Lower lobe of right lung (tissue), 2 donors: ENCODE measurements around the gene BAZ1B. TPM values are rescaled to one million over a fixed set of nuclear protein-coding genes. Genes with fewer than 3 reads are reported as not detected.
"Not testable (repeated sequence)": the region's sequence is repeated elsewhere in the genome, so short reads cannot be mapped to it uniquely, and the experiment has no call there.

ENCODE experiments used
- ATAC-seq, 2 donors: fragments of 200-7000 bp; cut with Tn5 transposase; one replicate each; pipeline ENCODE4 v1.9.1; 2020 to 2022; ENCODE audit warnings: mild to moderate bottlenecking in 2 of 2, moderate library complexity in 2 of 2
- DNase-seq: peaks from one replicate; pipeline ENCODE4 v3.0.0-alpha.2; 2020
- H3K27ac ChIP-seq: fragments of 200-600 bp; one replicate; pipeline ENCODE4 v1.8.0; 2022
- H3K27me3 ChIP-seq: fragments of 200-600 bp; one replicate; pipeline ENCODE4 v1.8.0; 2022; ENCODE audit warnings: low read depth
- H3K36me3 ChIP-seq: fragments of 200-600 bp; one replicate; pipeline ENCODE4 v1.8.0; 2022; ENCODE audit warnings: mild to moderate bottlenecking
- H3K4me1 ChIP-seq: fragments of 200-600 bp; one replicate; pipeline ENCODE4 v1.8.0; 2022
- H3K4me3 ChIP-seq: fragments of 200-600 bp; one replicate; pipeline ENCODE4 v1.8.0; 2022; ENCODE audit warnings: mild to moderate bottlenecking
- H3K9me3 ChIP-seq: fragments of 200-600 bp; one replicate; pipeline ENCODE4 v1.8.0; 2022
- CTCF ChIP-seq: fragments of 200-600 bp; IDR thresholded peaks from one replicate; pipeline ENCODE4 v1.8.0; 2022; ENCODE audit warnings: antibody characterized with exemption, mild to moderate bottlenecking
- intact Hi-C: fragments of 100-400 bp; cut with DNase I; formaldehyde crosslinking; loops from one replicate; pipeline ENCODE4 v1.11.0; 2022
- total RNA-seq: library from RNA; stranded (reverse); fragmentation: NEBNext Ultra II Directional; extraction: Animal tissue kit (Norgen Biotek cat#: 25700); gene quantifications from one replicate; pipeline ENCODE4 v1.2.1, GENCODE V29; 2021
- donor health status: DM: no; HTN: yes; CAD: no; lungs with severe emphysema.

BAZ1B gene
- total RNA-seq, 1 donor from 2014 or later: 56.0 TPM

GRCh38 chr7:73533742-73534141, 11.6 kb upstream of the BAZ1B start:
- Histone ChIP-seq H3K36me3 (peaks cover 52% of the 10 kb centered on the region), H3K9me3 (no peaks in the 10 kb centered on the region), H3K27me3 (no peaks in the 10 kb centered on the region), H3K27ac (no peak overlapping the region), H3K4me3 (no peak overlapping the region), H3K4me1 (no peaks in the 10 kb centered on the region)
- DNase-seq: peak; percentile 39
- ATAC-seq: no peak
- intact Hi-C loops: no loop called here
- TF ChIP-seq CTCF: no peak

GRCh38 chr7:73532224-73532623, 10.1 kb upstream of the BAZ1B start:
- TF ChIP-seq CTCF: no peak
- H3K27ac ChIP-seq: no peak overlapping the region
- ATAC-seq (no peak), DNase-seq (no peak)
- H3K4me1 ChIP-seq: no peaks in the 10 kb centered on the region
- H3K27me3 ChIP-seq: no peaks in the 10 kb centered on the region
- H3K4me3 ChIP-seq: no peak overlapping the region
- H3K36me3 ChIP-seq: peaks cover 36% of the 10 kb centered on the region
- no peaks in the 10 kb centered on the region for H3K9me3 ChIP-seq
- intact Hi-C loops: no loop called here

- H3K36me3 ChIP-seq: peaks cover 22% of the 10 kb centered on the region
- H3K4me1 ChIP-seq: no peaks in the 10 kb centered on the region
- no peak overlapping the region for H3K27ac ChIP-seq
- no peaks in the 10 kb centered on the region for H3K27me3 ChIP-seq
- TF ChIP-seq CTCF: no peak
- intact Hi-C loops: no loop called here
- H3K9me3 ChIP-seq: no peaks in the 10 kb centered on the region
- DNase-seq (peak; percentile 12), ATAC-seq (no peak)
- H3K4me3 ChIP-seq: no peak overlapping the region
Observed at GRCh38 chr7:73530800-73531199, 8.7 kb upstream of the BAZ1B start.

GRCh38 chr7:73526896-73527821, 5.1 kb upstream of the BAZ1B start:
- no peak for ATAC-seq
- intact Hi-C loops: no loop called here
- Histone ChIP-seq H3K4me1 (peaks cover 8% of the 10 kb centered on the region), H3K4me3 (no peak overlapping the region), H3K27ac (no peak overlapping the region), H3K27me3 (no peaks in the 10 kb centered on the region), H3K36me3 (no peaks in the 10 kb centered on the region), H3K9me3 (no peaks in the 10 kb centered on the region)
- no peak for DNase-seq
- TF ChIP-seq CTCF: no peak

GRCh38 chr7:73526158-73526494, 4.0 kb upstream of the BAZ1B start:
- intact Hi-C loops, H3K9me3 ChIP-seq, H3K36me3 ChIP-seq, H3K4me3 ChIP-seq, H3K27me3 ChIP-seq, ATAC-seq, H3K4me1 ChIP-seq, DNase-seq, H3K27ac ChIP-seq: not testable (repeated sequence)

GRCh38 chr7:73521636-73522104, 423 bp downstream of the BAZ1B start:
- H3K4me1 ChIP-seq: peaks cover 50% of the 10 kb centered on the region

More at GRCh38 chr7:73521636-73522104, 423 bp downstream of the BAZ1B start:
- H3K4me3 ChIP-seq: peak overlapping the region; percentile 87
- H3K27ac ChIP-seq: peak overlapping the region; percentile 93
- H3K9me3 ChIP-seq: no peaks in the 10 kb centered on the region
- H3K36me3 ChIP-seq: peaks cover 11% of the 10 kb centered on the region
- no peak for DNase-seq
- TF ChIP-seq CTCF: no peak
- intact Hi-C loops: no loop called here
- H3K27me3 ChIP-seq: no peaks in the 10 kb centered on the region
- ATAC-seq: peak; percentile 84 to 87
